Activated CD4-positive, alpha-beta T cell treated with anti-CD3 and anti-CD28 coated beads, Interleukin-2, Interleukin-6, amounts not matched to agents 100 ng/mL and 50 ng/mL, durations not matched to agents 16 hours and 8 hours (primary cell): ENCODE data around the gene USH1C.

Source experiments
- DNase-seq: peaks from one replicate; pipeline ENCODE4 v3.0.0-alpha.2; 2020

The USH1C gene

GRCh38 chr11:17543574-17544180 lies 539 bp downstream of the USH1C start:
- no peak for DNase-seq

GRCh38 chr11:17543041-17543440 lies 1.2 kb downstream of the USH1C start:
- DNase-seq, result no peak

- no peak for DNase-seq
Observed at GRCh38 chr11:17542249-17542648, 2.0 kb downstream of the USH1C start.

- DNase-seq, result no peak
Observed at GRCh38 chr11:17541330-17541885, 2.8 kb downstream of the USH1C start.

- no peak for DNase-seq
Observed at GRCh38 chr11:17540807-17541206, 3.4 kb downstream of the USH1C start.

GRCh38 chr11:17538731-17539130 lies 5.5 kb downstream of the USH1C start:
- no peak for DNase-seq

- DNase-seq, result no peak
Observed at GRCh38 chr11:17538054-17538453, 6.2 kb downstream of the USH1C start.

DNA sequence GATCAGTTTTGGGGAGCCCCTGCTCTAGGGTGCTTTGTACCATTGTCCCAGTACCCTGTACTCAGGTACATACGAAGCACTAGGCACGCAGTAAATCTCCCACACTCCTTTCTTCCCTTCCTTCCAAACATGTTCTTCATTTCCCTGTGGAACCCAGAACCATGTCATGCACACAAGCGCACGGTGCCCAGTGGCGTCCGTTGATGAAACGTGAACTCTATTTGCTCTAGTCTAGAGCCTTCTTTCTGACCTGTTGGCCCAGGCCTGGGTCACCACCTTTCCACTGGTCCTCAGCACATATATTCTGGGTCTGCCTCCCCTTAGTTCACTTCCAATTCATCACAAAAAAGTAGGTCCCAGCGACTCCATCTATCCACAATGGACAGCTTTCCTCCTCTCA lies 7.0 kb downstream of the USH1C start:
- no peak for DNase-seq

DNA sequence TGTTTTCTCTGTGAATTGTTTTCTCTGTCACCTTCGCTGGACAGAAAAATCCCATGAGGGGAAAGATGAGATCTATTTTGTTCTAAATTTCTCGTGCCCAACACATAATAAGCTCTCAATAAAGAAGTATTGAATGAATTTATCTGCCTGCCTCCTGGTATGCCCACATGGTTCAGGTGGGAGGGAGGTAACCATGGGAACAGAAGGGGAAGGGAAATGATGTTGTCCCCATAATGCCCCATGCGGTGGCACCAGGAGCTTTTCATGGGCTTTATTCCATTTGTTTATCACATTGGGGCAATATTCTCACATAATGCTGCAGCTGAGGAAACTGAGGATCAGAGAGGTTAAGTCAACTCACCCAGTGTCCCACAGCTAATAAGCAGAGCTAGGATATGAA lies 8.7 kb downstream of the USH1C start:
- no peak for DNase-seq

- no peak for DNase-seq
Observed at GRCh38 chr11:17533778-17534415, 10.3 kb downstream of the USH1C start.

- DNase-seq, result no peak
Observed at GRCh38 chr11:17533341-17533740, 10.9 kb downstream of the USH1C start.

DNA sequence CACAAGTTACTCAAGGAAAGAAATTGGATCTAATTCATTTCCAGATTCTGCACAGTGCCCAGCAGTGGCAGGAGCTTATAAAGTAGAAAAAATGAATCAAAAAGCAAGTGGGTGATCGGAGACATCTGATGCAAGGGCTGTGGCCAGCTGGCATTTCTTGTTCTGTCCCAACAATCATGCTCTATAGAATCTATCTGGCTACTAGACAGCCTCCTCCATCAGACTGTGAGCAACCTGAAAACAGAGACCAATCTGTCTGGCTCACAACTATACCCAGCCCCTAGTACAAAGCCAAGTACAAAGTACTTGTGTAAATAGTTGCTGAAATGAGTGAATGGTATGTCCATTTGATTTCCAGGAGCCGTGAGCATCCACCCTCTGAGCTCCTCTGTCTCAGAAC lies 11.4 kb downstream of the USH1C start:
- no peak for DNase-seq

DNA sequence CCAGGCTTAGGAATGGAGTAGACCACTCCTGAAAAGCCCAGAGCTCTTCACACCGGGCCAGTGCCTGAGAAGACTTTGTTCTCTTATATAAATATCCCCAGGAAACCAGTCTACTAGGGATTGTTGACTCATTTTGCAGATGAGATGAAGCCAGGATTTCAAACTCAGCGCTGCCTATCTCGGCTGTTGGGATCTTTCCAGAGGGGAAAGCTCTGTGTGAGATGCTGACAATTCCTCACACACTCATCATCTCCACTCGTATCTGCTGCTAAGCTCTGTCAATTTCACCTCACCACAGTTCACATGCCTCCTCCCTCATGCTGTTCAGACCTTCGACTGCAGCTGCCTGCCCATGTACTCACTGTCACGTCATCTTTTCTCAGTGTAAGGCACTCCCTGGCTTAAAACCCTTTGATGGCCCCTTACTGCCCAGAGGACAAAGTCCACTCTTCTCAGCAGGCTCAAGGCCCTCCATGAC lies 12.5 kb downstream of the USH1C start:
- no peak for DNase-seq

DNA sequence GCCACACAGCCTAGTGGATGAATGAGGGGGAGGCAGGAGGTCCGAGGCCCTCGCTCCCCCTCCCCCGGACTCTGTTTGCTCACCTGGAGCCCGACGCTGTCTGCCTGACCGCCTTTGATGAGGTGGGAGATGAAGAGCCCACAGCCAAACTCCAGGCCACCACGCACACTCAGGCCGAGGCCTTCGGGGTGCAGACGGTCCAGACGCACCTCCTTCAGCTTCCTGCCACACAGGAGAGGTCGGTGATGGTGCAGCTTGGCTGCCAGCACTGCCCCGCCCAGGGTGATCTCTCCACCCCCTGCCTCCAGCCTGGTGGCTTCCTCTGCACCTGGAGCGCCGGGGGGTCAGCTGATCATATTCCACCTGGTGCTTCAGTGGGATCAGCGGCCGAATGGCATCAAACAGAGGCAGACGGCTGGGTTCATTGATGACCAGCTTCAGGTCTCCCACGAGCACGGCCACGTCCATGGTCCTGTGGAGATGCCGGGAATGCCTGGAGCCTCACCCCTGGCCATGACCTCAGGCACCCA lies 13.1 kb downstream of the USH1C start:
- DNase-seq, result no peak

GRCh38 chr11:17529844-17530185 lies 14.4 kb downstream of the USH1C start:
- no peak for DNase-seq

DNA sequence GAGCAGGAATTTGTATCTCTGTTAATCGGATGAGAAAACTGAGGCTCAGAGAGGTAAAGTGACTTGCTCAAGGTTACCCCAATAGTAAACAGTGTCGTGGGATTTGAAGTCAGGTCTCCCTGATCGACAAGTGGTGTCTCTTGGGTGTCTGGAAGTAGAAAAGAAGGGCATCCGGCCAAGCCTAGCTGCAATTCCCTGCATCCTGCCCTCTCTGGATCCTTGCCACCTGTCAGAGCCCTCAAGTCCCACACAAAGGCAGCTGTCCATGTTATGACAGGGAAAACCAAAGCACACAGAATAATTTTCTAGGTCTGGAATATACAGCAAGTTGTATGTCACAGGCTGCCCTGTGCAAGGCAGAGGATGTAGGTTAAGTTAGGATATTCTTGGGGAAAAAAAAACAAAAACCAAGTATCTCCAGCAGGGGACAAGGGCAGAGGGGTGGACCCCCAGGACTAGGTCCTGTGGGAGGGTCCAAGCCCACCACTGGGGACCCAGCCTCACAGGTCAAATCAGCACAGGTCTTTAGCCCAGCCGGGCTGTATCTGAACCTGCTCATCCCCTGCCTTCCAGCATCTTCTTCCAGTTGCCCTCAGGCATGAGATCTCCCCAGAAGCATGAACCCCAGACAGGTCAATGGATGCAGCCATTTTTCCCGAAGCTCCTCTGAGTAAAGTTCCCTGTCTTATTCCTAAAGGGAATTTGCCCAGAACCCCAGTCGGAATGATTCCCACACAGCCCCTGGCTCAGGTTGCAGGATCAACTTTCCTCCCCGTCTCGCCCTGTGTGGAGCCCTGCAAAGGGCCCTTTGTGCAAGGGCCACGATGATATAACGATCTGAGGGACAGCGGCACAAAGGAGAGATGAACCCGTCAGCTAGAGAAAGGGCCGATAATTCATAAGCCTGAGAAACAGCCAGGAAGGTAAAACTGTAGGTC lies 15.0 kb downstream of the USH1C start:
- no peak for DNase-seq

DNA sequence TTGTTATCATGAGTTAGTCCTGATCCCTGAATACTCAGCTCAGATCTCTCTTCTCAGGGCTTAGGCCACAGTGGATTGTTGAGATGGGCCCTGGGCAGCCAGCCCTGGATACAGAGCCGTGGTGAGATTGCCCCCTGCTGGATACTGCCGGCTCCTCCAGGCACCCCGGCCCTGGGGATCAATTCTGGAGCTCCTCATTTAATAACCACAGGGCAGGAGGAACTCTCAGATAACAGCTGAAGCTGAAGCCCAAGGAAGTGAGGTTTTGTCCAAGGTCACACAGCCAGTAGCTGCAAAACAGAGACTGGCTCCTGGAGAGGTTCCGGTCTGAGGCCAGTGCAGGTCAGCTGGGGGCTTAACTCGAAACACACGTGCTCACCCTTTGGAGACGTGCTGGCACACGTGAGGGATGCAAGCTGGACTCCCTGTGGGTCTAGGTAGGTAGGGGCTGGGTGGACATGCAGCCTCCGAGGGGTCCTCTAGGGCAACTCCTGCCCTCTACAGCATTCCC lies 16.0 kb downstream of the USH1C start:
- peak; percentile 61 for DNase-seq

DNA sequence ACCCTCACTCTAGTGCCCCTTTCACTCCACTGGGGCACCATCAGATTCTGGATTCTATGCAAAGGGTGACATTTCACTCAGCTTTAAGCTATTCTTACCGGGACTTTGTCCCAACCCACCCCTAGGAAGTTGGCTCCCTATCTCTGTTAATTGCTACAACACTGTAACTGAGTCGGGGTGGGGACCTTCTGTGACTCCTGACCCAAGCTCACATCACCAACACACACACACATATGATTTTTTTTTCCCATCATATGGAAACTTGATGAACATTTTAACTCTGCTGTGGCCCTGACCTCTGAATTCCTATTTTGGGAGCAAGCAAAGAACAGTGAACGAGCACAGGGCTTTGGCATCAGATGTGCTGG lies 16.6 kb downstream of the USH1C start:
- no peak for DNase-seq

GRCh38 chr11:17526931-17527627 lies 17.1 kb downstream of the USH1C start:
- DNase-seq, result no peak

- DNase-seq, result no peak
Observed at GRCh38 chr11:17526326-17526725, 17.9 kb downstream of the USH1C start.

DNA sequence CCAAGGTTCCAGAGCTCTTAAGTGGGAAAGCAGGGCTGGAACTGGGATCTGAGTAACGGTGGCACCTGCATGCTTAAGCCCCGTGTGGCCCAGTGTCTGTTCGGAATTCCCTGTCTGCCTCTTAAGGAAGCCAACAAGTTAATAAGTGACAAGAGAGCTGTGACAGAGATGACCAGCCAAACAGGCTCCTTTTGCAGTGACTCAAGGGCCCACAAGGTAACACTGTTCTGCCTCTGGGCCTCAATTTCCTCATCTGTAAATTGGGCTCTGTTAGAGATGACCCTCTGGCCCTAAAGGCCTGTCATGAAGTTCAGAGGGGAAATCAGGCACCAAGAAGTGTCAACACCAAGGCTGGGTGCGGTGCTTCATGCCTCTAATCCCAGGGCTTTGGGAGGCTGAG lies 18.6 kb downstream of the USH1C start:
- DNase-seq, result no peak

GRCh38 chr11:17524221-17524620 lies 20.0 kb downstream of the USH1C start:
- no peak for DNase-seq

DNA sequence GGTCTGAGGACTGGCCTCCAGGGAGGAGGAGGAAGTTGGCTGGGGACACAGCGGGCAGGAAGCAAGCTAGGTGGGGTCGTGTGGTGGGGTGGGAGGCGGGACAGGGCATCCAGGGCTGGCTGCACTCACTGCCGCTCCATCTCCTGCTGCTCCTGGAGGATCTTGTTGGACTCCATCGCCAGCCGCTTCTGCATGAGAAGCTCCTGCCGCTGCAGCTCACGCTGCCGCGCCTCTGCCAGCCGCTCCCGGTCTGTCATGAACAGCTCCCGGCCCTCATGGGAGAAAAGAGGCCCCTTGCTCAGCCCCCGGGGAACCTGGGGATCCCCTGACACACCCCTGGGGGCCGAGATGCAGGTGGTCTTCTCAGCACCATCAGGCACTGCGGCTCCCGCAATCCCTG lies 21.6 kb downstream of the USH1C start:
- DNase-seq, result no peak
